HL-60 (cell line): Measurements from ENCODE around the gene JAKMIP1.

Experiments used
- TF ChIP-seq, protein P1 (sequence below): IDR thresholded peaks from one replicate; pipeline ENCODE4 v1.5.1; 2011; ENCODE audit warnings: low read length, control low read depth, inconsistent platforms; ENCODE audit not compliant: insufficient read depth
- TF ChIP-seq, protein P2 (sequence below): IDR thresholded peaks from 2 replicates; pipeline ENCODE4 v1.6.1; 2012; ENCODE audit warnings: low read depth; ENCODE audit not compliant: insufficient replicate concordance

DNA sequence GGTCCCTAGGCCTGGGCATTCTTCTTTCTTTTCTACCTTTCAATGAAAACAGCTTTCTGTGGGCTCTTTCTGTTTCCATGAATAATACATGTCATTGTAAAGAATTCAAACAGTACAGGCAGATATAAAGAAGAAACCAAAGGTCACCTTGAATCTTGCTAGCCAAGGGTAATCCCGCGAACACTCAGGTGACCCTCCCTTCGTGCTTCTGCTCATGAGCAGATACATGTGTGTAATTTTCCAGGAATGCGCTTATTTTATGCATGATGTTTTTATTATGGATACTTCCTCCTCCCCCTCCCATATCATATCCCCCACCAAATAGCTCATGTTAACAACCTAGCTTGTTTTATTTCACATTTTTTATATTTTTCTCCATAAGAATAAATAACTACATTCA lies 9.6 kb upstream of the JAKMIP1 start:
- TF ChIP-seq, protein P1, sequence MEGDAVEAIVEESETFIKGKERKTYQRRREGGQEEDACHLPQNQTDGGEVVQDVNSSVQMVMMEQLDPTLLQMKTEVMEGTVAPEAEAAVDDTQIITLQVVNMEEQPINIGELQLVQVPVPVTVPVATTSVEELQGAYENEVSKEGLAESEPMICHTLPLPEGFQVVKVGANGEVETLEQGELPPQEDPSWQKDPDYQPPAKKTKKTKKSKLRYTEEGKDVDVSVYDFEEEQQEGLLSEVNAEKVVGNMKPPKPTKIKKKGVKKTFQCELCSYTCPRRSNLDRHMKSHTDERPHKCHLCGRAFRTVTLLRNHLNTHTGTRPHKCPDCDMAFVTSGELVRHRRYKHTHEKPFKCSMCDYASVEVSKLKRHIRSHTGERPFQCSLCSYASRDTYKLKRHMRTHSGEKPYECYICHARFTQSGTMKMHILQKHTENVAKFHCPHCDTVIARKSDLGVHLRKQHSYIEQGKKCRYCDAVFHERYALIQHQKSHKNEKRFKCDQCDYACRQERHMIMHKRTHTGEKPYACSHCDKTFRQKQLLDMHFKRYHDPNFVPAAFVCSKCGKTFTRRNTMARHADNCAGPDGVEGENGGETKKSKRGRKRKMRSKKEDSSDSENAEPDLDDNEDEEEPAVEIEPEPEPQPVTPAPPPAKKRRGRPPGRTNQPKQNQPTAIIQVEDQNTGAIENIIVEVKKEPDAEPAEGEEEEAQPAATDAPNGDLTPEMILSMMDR, result no peak
- TF ChIP-seq, protein P2, sequence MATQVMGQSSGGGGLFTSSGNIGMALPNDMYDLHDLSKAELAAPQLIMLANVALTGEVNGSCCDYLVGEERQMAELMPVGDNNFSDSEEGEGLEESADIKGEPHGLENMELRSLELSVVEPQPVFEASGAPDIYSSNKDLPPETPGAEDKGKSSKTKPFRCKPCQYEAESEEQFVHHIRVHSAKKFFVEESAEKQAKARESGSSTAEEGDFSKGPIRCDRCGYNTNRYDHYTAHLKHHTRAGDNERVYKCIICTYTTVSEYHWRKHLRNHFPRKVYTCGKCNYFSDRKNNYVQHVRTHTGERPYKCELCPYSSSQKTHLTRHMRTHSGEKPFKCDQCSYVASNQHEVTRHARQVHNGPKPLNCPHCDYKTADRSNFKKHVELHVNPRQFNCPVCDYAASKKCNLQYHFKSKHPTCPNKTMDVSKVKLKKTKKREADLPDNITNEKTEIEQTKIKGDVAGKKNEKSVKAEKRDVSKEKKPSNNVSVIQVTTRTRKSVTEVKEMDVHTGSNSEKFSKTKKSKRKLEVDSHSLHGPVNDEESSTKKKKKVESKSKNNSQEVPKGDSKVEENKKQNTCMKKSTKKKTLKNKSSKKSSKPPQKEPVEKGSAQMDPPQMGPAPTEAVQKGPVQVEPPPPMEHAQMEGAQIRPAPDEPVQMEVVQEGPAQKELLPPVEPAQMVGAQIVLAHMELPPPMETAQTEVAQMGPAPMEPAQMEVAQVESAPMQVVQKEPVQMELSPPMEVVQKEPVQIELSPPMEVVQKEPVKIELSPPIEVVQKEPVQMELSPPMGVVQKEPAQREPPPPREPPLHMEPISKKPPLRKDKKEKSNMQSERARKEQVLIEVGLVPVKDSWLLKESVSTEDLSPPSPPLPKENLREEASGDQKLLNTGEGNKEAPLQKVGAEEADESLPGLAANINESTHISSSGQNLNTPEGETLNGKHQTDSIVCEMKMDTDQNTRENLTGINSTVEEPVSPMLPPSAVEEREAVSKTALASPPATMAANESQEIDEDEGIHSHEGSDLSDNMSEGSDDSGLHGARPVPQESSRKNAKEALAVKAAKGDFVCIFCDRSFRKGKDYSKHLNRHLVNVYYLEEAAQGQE, result no peak
